NCI-H1436 treated with DMSO at 0.1 percent for 48 hours (cell line): ENCODE measurements around the gene HDAC9.
"Not testable (repeated sequence)": the region's sequence is repeated elsewhere in the genome, so short reads cannot be mapped to it uniquely, and the experiment has no call there.

Experiments used
- DNase-seq: peaks from one replicate; lab custom pipeline; 2025; lab: John Stamatoyannopoulos, UW

HDAC9 gene

GRCh38 chr7:19026888-19027287 lies 531.3 kb downstream of the HDAC9 start:
- DNase-seq, result no peak

- DNase-seq, result no peak
Observed at GRCh38 chr7:19030281-19030680, 534.7 kb downstream of the HDAC9 start.

- DNase-seq, result not testable (repeated sequence)
Observed at GRCh38 chr7:19032942-19033341, 537.4 kb downstream of the HDAC9 start.

GRCh38 chr7:19051767-19052375 lies 556.3 kb downstream of the HDAC9 start:
- DNase-seq, result no peak
